ENCODE results near the gene LRRC8C.

The LRRC8C gene

GRCh38 chr1:89765774-89766173, 132.9 kb downstream of the LRRC8C start:
- peaks cover 5% of the 10 kb centered on the region; the same call in 1 of the 2 replicates for H3K27me3 ChIP-seq (ENCODE audit: insufficient read depth, low read length)
- no peaks in the 10 kb centered on the region for H3K36me3 ChIP-seq (ENCODE audit: insufficient read depth, low read length)
- peaks cover 13% of the 10 kb centered on the region for H3K4me1 ChIP-seq (ENCODE audit: insufficient read depth, low read length, severe bottlenecking)
- H3K79me2 ChIP-seq (ENCODE audit: insufficient read depth, low read length) = no peaks in the 10 kb centered on the region
- no peaks in the 10 kb centered on the region for H4K20me1 ChIP-seq (ENCODE audit: insufficient read depth, low read length)
- H3K9me3 ChIP-seq (ENCODE audit: low read length) = no peaks in the 10 kb centered on the region
- H3K9ac ChIP-seq (ENCODE audit: low read length) = no peak overlapping the region
- H3K4me2 ChIP-seq (ENCODE audit: low read length) = no peak overlapping the region
- no peak overlapping the region for H2AFZ ChIP-seq (ENCODE audit: low read length)
- H3K27ac ChIP-seq (ENCODE audit: low read depth, low read length, poor library complexity, severe bottlenecking) = no peak overlapping the region
- no peak for TF ChIP-seq CTCF (IDR thresholded peaks at IDR 0.05; ENCODE audit: low read length)
- no peak for TF ChIP-seq EZH2 (IDR thresholded peaks at IDR 0.05; ENCODE audit: borderline replicate concordance, low read length)
- no peak overlapping the region for H3K4me3 ChIP-seq (ENCODE audit: low read depth, low read length, poor library complexity, severe bottlenecking)
- H3F3A ChIP-seq (ENCODE audit: insufficient read depth, low read length) = no peaks in the 10 kb centered on the region
- H3K9me2 ChIP-seq (ENCODE audit: low read depth, low read length) = no peaks in the 10 kb centered on the region

- no peak for TF ChIP-seq CTCF (IDR thresholded peaks at IDR 0.05; ENCODE audit: low read length)
- TF ChIP-seq EZH2 (IDR thresholded peaks at IDR 0.05; ENCODE audit: borderline replicate concordance, low read length) = no peak
- no peak overlapping the region for H3K4me3 ChIP-seq (ENCODE audit: low read depth, low read length, poor library complexity, severe bottlenecking)
- H3K9ac ChIP-seq (ENCODE audit: low read length) = no peak overlapping the region
- no peak overlapping the region for H2AFZ ChIP-seq (ENCODE audit: low read length)
- H3K27ac ChIP-seq (ENCODE audit: low read depth, low read length, poor library complexity, severe bottlenecking) = no peak overlapping the region
- peaks cover 5% of the 10 kb centered on the region; the same call in 1 of the 2 replicates for H3K27me3 ChIP-seq (ENCODE audit: insufficient read depth, low read length)
- H3K36me3 ChIP-seq (ENCODE audit: insufficient read depth, low read length) = no peaks in the 10 kb centered on the region
- no peaks in the 10 kb centered on the region for H3K79me2 ChIP-seq (ENCODE audit: insufficient read depth, low read length)
- no peaks in the 10 kb centered on the region for H3K9me2 ChIP-seq (ENCODE audit: low read depth, low read length)
- H3K4me1 ChIP-seq (ENCODE audit: insufficient read depth, low read length, severe bottlenecking) = peaks cover 8% of the 10 kb centered on the region
- no peaks in the 10 kb centered on the region for H3K9me3 ChIP-seq (ENCODE audit: low read length)
- no peaks in the 10 kb centered on the region for H3F3A ChIP-seq (ENCODE audit: insufficient read depth, low read length)
- H4K20me1 ChIP-seq (ENCODE audit: insufficient read depth, low read length) = no peaks in the 10 kb centered on the region
- H3K4me2 ChIP-seq (ENCODE audit: low read length) = no peak overlapping the region
Measured at GRCh38 chr1:89767618-89768017, 134.7 kb downstream of the LRRC8C start.

Measured in OCI-LY1 (cell line).